Neural cell (in vitro differentiated cells): ENCODE measurements around the gene MAG.

Experiments used
- EP300 ChIP-seq: fragments of 450-650 bp; conservative IDR thresholded peaks from 2 replicates; pipeline ENCODE4 v1.6.1; 2014; ENCODE audit warnings: antibody characterized with exemption, mild to moderate bottlenecking, moderate library complexity; ENCODE audit not compliant: poor library complexity, severe bottlenecking
- EZH2 ChIP-seq: fragments of 200-600, 300-800 bp; shearing (Covaris generic), sonication (generic); IDR thresholded peaks from 2 replicates; pipeline ENCODE4 v1.6.1; 2014; ENCODE audit warnings: antibody characterized with exemption, low read length, borderline replicate concordance, mild to moderate bottlenecking; ENCODE audit not compliant: insufficient read depth, poor library complexity, severe bottlenecking
- MXI1 ChIP-seq: fragments of 450-650 bp; conservative IDR thresholded peaks from 2 replicates; pipeline ENCODE4 v1.6.1; 2014; ENCODE audit warnings: antibody characterized with exemption, mild to moderate bottlenecking; ENCODE audit not compliant: poor library complexity, severe bottlenecking
- POLR2AphosphoS5 ChIP-seq: IDR thresholded peaks from 2 replicates; pipeline ENCODE4 v1.6.1; 2012
- RAD21 ChIP-seq: fragments of 450-650 bp; conservative IDR thresholded peaks from 2 replicates; pipeline ENCODE4 v1.6.1; 2014; ENCODE audit warnings: antibody characterized with exemption, mild to moderate bottlenecking, moderate library complexity
- TAF1 ChIP-seq: IDR thresholded peaks from 2 replicates; pipeline ENCODE4 v1.6.1; 2012; ENCODE audit warnings: low read depth
- TF ChIP-seq, protein P1 (sequence below): fragments of 450-650 bp; IDR thresholded peaks from 2 replicates; pipeline ENCODE4 v1.5.1; 2014; ENCODE audit warnings: antibody characterized with exemption, mild to moderate bottlenecking, moderate library complexity; ENCODE audit not compliant: poor library complexity, severe bottlenecking
- TF ChIP-seq, protein P2 (sequence below): IDR thresholded peaks from 2 replicates; pipeline ENCODE4 v1.6.1; 2012; ENCODE audit warnings: borderline replicate concordance

- TF ChIP-seq EP300 (no peak), POLR2AphosphoS5 (no peak), RAD21 (no peak), TAF1 (no peak), EZH2 (no peak), MXI1 (no peak)
- TF ChIP-seq, protein P1, sequence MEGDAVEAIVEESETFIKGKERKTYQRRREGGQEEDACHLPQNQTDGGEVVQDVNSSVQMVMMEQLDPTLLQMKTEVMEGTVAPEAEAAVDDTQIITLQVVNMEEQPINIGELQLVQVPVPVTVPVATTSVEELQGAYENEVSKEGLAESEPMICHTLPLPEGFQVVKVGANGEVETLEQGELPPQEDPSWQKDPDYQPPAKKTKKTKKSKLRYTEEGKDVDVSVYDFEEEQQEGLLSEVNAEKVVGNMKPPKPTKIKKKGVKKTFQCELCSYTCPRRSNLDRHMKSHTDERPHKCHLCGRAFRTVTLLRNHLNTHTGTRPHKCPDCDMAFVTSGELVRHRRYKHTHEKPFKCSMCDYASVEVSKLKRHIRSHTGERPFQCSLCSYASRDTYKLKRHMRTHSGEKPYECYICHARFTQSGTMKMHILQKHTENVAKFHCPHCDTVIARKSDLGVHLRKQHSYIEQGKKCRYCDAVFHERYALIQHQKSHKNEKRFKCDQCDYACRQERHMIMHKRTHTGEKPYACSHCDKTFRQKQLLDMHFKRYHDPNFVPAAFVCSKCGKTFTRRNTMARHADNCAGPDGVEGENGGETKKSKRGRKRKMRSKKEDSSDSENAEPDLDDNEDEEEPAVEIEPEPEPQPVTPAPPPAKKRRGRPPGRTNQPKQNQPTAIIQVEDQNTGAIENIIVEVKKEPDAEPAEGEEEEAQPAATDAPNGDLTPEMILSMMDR = no peak
- TF ChIP-seq, protein P2, sequence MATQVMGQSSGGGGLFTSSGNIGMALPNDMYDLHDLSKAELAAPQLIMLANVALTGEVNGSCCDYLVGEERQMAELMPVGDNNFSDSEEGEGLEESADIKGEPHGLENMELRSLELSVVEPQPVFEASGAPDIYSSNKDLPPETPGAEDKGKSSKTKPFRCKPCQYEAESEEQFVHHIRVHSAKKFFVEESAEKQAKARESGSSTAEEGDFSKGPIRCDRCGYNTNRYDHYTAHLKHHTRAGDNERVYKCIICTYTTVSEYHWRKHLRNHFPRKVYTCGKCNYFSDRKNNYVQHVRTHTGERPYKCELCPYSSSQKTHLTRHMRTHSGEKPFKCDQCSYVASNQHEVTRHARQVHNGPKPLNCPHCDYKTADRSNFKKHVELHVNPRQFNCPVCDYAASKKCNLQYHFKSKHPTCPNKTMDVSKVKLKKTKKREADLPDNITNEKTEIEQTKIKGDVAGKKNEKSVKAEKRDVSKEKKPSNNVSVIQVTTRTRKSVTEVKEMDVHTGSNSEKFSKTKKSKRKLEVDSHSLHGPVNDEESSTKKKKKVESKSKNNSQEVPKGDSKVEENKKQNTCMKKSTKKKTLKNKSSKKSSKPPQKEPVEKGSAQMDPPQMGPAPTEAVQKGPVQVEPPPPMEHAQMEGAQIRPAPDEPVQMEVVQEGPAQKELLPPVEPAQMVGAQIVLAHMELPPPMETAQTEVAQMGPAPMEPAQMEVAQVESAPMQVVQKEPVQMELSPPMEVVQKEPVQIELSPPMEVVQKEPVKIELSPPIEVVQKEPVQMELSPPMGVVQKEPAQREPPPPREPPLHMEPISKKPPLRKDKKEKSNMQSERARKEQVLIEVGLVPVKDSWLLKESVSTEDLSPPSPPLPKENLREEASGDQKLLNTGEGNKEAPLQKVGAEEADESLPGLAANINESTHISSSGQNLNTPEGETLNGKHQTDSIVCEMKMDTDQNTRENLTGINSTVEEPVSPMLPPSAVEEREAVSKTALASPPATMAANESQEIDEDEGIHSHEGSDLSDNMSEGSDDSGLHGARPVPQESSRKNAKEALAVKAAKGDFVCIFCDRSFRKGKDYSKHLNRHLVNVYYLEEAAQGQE = no peak
Observed at GRCh38 chr19:35246466-35247092, 45.4 kb upstream of the MAG start.
